CD14-positive monocyte (primary cell): ENCODE results near the gene ITGA2. TPM values are rescaled to one million over a fixed set of nuclear protein-coding genes. Genes with fewer than 3 reads are reported as not detected.

Experiments
- DNase-seq, 3 donors: peaks; one replicate each; pipeline ENCODE4 v3.0.0-alpha.2; 2011 to 2022
- H2AFZ ChIP-seq: 2 replicates; pipeline ENCODE4 v1.6.0; 2012; ENCODE audit warnings: mild to moderate bottlenecking, low read depth, low read length, inconsistent platforms; ENCODE audit not compliant: insufficient read depth, poor library complexity, severe bottlenecking
- H3K27ac ChIP-seq, 2 donors: 1 replicate in 1 of 2; 2 replicates in 1 of 2; pipeline ENCODE4 v1.5.1; 2012 to 2013; ENCODE audit warnings: low read length in 2 of 2, control low read depth in 1 of 2, inconsistent platforms in 1 of 2, low read depth in 1 of 2, mild to moderate bottlenecking in 1 of 2
- H3K27me3 ChIP-seq, 2 donors: one replicate each; pipeline versions ENCODE4 v1.6.0 to v1.6.1; 2011 to 2013; ENCODE audit warnings: low read length in 2 of 2; ENCODE audit not compliant: control insufficient read depth in 2 of 2, insufficient read depth in 2 of 2
- H3K36me3 ChIP-seq, 2 donors: replicated peaks in 1 of 2; 1 replicate in 1 of 2; 2 replicates in 1 of 2; pipeline versions ENCODE4 v1.5.1 to v1.6.1; 2012 to 2013; ENCODE audit warnings: low read length in 2 of 2, control low read depth in 1 of 2, inconsistent platforms in 1 of 2, mild to moderate bottlenecking in 1 of 2; ENCODE audit not compliant: insufficient read depth in 2 of 2, control insufficient read depth in 1 of 2
- H3K4me1 ChIP-seq, 2 donors: 1 replicate in 1 of 2; 2 replicates in 1 of 2; pipeline versions ENCODE4 v1.5.1 to v1.6.1; 2012 to 2013; ENCODE audit warnings: low read length in 2 of 2, control low read depth in 1 of 2, inconsistent platforms in 1 of 2, mild to moderate bottlenecking in 1 of 2, moderate library complexity in 1 of 2; ENCODE audit not compliant: insufficient read depth in 2 of 2, control insufficient read depth in 1 of 2
- H3K4me2 ChIP-seq: replicated peaks from 2 replicates; pipeline ENCODE3; 2012; ENCODE audit warnings: low read length, moderate library complexity, mild to moderate bottlenecking; ENCODE audit not compliant: poor library complexity, severe bottlenecking; ENCODE audit errors: extremely low read depth
- H3K4me3 ChIP-seq, 3 experiments: fragments of 200-600 bp in 1 of 3; sonication (generic) in 1 of 3; replicated peaks in 1 of 3; 1 replicate in 2 of 3; 2 replicates in 1 of 3; pipeline ENCODE4 v1.5.1; 2011 to 2013; ENCODE audit warnings: low read length in 3 of 3, mild to moderate bottlenecking in 3 of 3, control low read depth in 2 of 3, low read depth in 2 of 3, inconsistent platforms in 1 of 3, moderate library complexity in 1 of 3
- H3K79me2 ChIP-seq: 2 replicates; pipeline ENCODE4 v1.6.0; 2012; ENCODE audit warnings: mild to moderate bottlenecking, control low read depth, inconsistent platforms, low read length, moderate library complexity; ENCODE audit not compliant: insufficient read depth
- H3K9ac ChIP-seq: 2 replicates; pipeline ENCODE4 v1.6.0; 2017; ENCODE audit warnings: low read length, mild to moderate bottlenecking; ENCODE audit not compliant: insufficient read depth, poor library complexity, severe bottlenecking
- H3K9me3 ChIP-seq, 2 donors: replicated peaks in 1 of 2; 1 replicate in 1 of 2; 2 replicates in 1 of 2; pipeline versions ENCODE4 v1.5.1 to v1.6.1; 2012 to 2013; ENCODE audit warnings: low read length in 2 of 2, control low read depth in 1 of 2; ENCODE audit not compliant: control insufficient read depth in 1 of 2, insufficient read depth in 1 of 2
- H4K20me1 ChIP-seq: 2 replicates; pipeline ENCODE4 v1.6.0; 2012; ENCODE audit warnings: mild to moderate bottlenecking, low read length, control low read depth, moderate library complexity; ENCODE audit not compliant: insufficient read depth
- H3K27ac Mint-ChIP-seq, 7 donors: one replicate each; pipeline ENCODE4 v1.8.0; 2020; ENCODE audit warnings: mild to moderate bottlenecking in 7 of 7, mixed read lengths in 7 of 7, moderate library complexity in 6 of 7, inconsistent platforms in 2 of 7
- H3K27me3 Mint-ChIP-seq, 3 donors: one replicate each; pipeline ENCODE4 v1.8.0; 2021 to 2022; ENCODE audit warnings: low read depth in 3 of 3, mild to moderate bottlenecking in 3 of 3, mixed read lengths in 3 of 3, moderate library complexity in 3 of 3, inconsistent platforms in 1 of 3
- H3K36me3 Mint-ChIP-seq, 2 donors: one replicate each; pipeline ENCODE4 v1.8.0; 2020; ENCODE audit warnings: mixed read lengths in 2 of 2, inconsistent platforms in 1 of 2, mild to moderate bottlenecking in 1 of 2
- H3K4me1 Mint-ChIP-seq: one replicate; pipeline ENCODE4 v1.8.0; 2020; ENCODE audit warnings: mild to moderate bottlenecking, mixed read lengths
- H3K4me3 Mint-ChIP-seq, 2 donors: one replicate each; pipeline ENCODE4 v1.8.0; 2020; ENCODE audit warnings: mild to moderate bottlenecking in 2 of 2, mixed read lengths in 2 of 2, moderate library complexity in 1 of 2
- H3K9me3 Mint-ChIP-seq, 7 donors: one replicate each; pipeline ENCODE4 v1.8.0; 2020 to 2022; ENCODE audit warnings: mixed read lengths in 7 of 7, mild to moderate bottlenecking in 6 of 7, moderate library complexity in 6 of 7, inconsistent platforms in 2 of 7
- CTCF ChIP-seq: fragments of 200-600 bp; IDR thresholded peaks from one replicate; pipeline ENCODE4 v1.8.0; 2022; ENCODE audit warnings: antibody characterized with exemption, mild to moderate bottlenecking
- WGBS: methylation state at CpG from one replicate; pipeline ENCODE4 v1.1.5; 2013; ENCODE audit warnings: missing lambda C conversion rate; ENCODE audit not compliant: insufficient coverage; 5-methylcytosine and 5-hydroxymethylcytosine counted together
- intact Hi-C, 2 donors: fragments of 100-400 bp; cut with micrococcal nuclease; formaldehyde crosslinking; loops; one replicate each; pipeline versions ENCODE4 v1.15.0 to v1.15.1; 2023
- polyA plus RNA-seq, 3 donors: library from polyadenylated mRNA; depleted of rRNA in 1 of 3; unstranded in 2 of 3; stranded (reverse) in 1 of 3; fragments of 300-500 nt in 2 of 3; fragments of >200 nt in 1 of 3; fragmentation: Illumina TruSeq in 2 of 3; gene quantifications; 1 replicate in 2 of 3; 2 replicates in 1 of 3; pipeline ENCODE4 v1.2.3, GENCODE V29; 2012 to 2021

The ITGA2 gene
- polyA plus RNA-seq, 3 donors = not detected

- peak overlapping the region; percentile 87 for H3K4me2 ChIP-seq
- Mint-ChIP-seq H3K9me3 (peaks cover 0 to 10% (median 3%) of the 10 kb centered on the region in 7 donors), H3K36me3 (peaks cover 8 to 11% of the 10 kb centered on the region in 2 donors), H3K27ac (peak overlapping the region in 6 of 7 donors; percentile 15 to 80 (median 68)), H3K4me3 (peak overlapping the region; percentile 90 to 95), H3K4me1 (peaks cover 16% of the 10 kb centered on the region), H3K27me3 (peaks cover 0 to 2% (median 0%) of the 10 kb centered on the region in 3 donors)
- no peaks in the 10 kb centered on the region for H4K20me1 ChIP-seq
- H3K4me1 ChIP-seq = peaks cover 10 to 15% of the 10 kb centered on the region in 2 donors
- H2AFZ ChIP-seq = peak overlapping the region; percentile 93
- peak overlapping the region; percentile 79 to 86 (median 84) for H3K4me3 ChIP-seq
- no peaks in the 10 kb centered on the region for H3K9me3 ChIP-seq
- no peaks in the 10 kb centered on the region for H3K79me2 ChIP-seq
- TF ChIP-seq CTCF = no peak
- no peaks in the 10 kb centered on the region for H3K27me3 ChIP-seq
- peak overlapping the region in 1 of 2 donors; percentile 19 for H3K27ac ChIP-seq
- H3K9ac ChIP-seq = peak overlapping the region; percentile 63
- peak in 1 of 3 donors; percentile 2 for DNase-seq
- intact Hi-C loops = no loop called here
- 0% methylated on average over 4 of the region's 11 CpGs for WGBS
- peaks cover 0 to 3% of the 10 kb centered on the region in 2 donors for H3K36me3 ChIP-seq
Observed at GRCh38 chr5:53109056-53109442, 119.9 kb downstream of the ITGA2 start.

GRCh38 chr5:53109443-53110127 lies 120.4 kb downstream of the ITGA2 start, which contains the start of gene MOCS2:
MOCS2 (minus strand) TSS chr5:53109757; CDS start chr5:53107174, 2,583 bp downstream.
- Histone ChIP-seq H3K9me3 (no peaks in the 10 kb centered on the region), H3K27ac (peak within 1 kb of the TSS; percentile 19 to 20), H2AFZ (peak within 1 kb of the TSS; percentile 93), H3K36me3 (peaks cover 0 to 3% of the 10 kb centered on the region in 2 donors), H3K9ac (peak within 1 kb of the TSS; percentile 63), H4K20me1 (no peaks in the 10 kb centered on the region), H3K27me3 (no peaks in the 10 kb centered on the region), H3K4me2 (peak within 1 kb of the TSS; percentile 87), H3K79me2 (no peaks in the 10 kb centered on the region), H3K4me3 (peak within 1 kb of the TSS; percentile 79 to 86 (median 84)), H3K4me1 (peaks cover 10 to 15% of the 10 kb centered on the region in 2 donors)
- Mint-ChIP-seq H3K4me3 (peak within 1 kb of the TSS; percentile 90 to 95), H3K9me3 (peaks cover 0 to 10% (median 3%) of the 10 kb centered on the region in 7 donors), H3K36me3 (peaks cover 8 to 11% of the 10 kb centered on the region in 2 donors), H3K27ac (peak within 1 kb of the TSS; percentile 50 to 80 (median 69)), H3K27me3 (peaks cover 0 to 2% (median 0%) of the 10 kb centered on the region in 3 donors), H3K4me1 (peaks cover 16% of the 10 kb centered on the region)
- intact Hi-C loops = no loop called here
- WGBS = under 1% methylated on average over 52 of the region's 54 CpGs
- no peak for TF ChIP-seq CTCF
- DNase-seq = peak; percentile 84 to 91 (median 85)
